Erythroblast (primary cell): ENCODE data around the gene GAL3ST1.

Experiments
- GATA1 ChIP-seq: IDR thresholded peaks from 2 replicates; pipeline ENCODE4 v1.6.1; 2011; ENCODE audit warnings: low read depth, mild to moderate bottlenecking, control low read depth, low read length, moderate library complexity
- POLR2A ChIP-seq: IDR thresholded peaks from 2 replicates; pipeline ENCODE4 v1.6.1; 2011; ENCODE audit warnings: mild to moderate bottlenecking, low read length

DNA sequence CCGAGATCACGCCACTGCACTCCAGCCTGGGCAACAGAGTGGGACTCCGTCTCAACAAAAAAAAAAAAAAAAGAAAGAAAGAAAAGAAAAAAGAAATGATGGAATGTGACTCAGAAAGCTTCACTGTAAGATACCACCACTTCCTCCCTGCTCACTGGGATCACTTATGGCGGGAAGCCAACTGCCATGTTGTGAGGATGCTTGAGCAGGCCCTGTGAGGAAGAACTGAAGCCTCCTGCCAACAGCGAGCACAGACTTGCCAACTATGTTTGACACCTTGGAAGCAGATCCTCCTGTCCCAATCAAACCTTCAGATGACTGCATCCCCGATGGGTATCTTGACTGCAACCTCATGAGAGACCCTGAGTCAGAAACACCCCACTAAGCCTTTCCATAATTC is 36.2 kb downstream of the GAL3ST1 start:
- no peak for TF ChIP-seq POLR2A
- no peak for TF ChIP-seq GATA1
